C4-2B (cell line): Measurements from ENCODE around the gene BNC2.

Experiments used
- H3K27ac ChIP-seq: fragments of 450-650 bp; 2 replicates; pipeline ENCODE4 v1.5.1; 2017
- ZFX ChIP-seq: fragments of 450-650 bp; IDR thresholded peaks from 2 replicates; pipeline ENCODE4 v1.6.1; 2017
- TF ChIP-seq, protein P1 (sequence below): fragments of 450-650 bp; conservative IDR thresholded peaks from 2 replicates; pipeline ENCODE4 v1.5.1; 2017; ENCODE audit warnings: mild to moderate bottlenecking

BNC2 gene

DNA sequence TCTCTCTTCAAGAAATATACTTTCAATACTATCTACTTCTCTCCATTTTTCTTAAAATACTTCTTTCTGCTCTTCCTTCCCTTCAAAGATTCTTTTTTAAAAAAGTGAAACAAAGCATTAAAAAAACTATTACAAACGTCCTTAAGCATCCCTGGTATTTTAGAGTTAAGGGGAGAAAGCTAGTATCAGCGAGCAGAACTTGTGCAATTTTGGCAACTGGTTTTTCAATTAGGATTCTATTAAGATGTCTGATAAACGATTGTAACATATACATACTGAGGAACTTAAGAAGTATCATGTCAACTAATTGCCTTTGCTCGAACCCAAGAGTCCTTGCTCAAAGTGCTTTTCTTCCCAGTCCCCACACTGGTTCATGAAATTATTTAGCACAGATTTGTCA, 459.2 kb downstream of the BNC2 start:
- H3K27ac ChIP-seq = no peak overlapping the region
- TF ChIP-seq, protein P1, sequence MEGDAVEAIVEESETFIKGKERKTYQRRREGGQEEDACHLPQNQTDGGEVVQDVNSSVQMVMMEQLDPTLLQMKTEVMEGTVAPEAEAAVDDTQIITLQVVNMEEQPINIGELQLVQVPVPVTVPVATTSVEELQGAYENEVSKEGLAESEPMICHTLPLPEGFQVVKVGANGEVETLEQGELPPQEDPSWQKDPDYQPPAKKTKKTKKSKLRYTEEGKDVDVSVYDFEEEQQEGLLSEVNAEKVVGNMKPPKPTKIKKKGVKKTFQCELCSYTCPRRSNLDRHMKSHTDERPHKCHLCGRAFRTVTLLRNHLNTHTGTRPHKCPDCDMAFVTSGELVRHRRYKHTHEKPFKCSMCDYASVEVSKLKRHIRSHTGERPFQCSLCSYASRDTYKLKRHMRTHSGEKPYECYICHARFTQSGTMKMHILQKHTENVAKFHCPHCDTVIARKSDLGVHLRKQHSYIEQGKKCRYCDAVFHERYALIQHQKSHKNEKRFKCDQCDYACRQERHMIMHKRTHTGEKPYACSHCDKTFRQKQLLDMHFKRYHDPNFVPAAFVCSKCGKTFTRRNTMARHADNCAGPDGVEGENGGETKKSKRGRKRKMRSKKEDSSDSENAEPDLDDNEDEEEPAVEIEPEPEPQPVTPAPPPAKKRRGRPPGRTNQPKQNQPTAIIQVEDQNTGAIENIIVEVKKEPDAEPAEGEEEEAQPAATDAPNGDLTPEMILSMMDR = no peak
- TF ChIP-seq ZFX = no peak

DNA sequence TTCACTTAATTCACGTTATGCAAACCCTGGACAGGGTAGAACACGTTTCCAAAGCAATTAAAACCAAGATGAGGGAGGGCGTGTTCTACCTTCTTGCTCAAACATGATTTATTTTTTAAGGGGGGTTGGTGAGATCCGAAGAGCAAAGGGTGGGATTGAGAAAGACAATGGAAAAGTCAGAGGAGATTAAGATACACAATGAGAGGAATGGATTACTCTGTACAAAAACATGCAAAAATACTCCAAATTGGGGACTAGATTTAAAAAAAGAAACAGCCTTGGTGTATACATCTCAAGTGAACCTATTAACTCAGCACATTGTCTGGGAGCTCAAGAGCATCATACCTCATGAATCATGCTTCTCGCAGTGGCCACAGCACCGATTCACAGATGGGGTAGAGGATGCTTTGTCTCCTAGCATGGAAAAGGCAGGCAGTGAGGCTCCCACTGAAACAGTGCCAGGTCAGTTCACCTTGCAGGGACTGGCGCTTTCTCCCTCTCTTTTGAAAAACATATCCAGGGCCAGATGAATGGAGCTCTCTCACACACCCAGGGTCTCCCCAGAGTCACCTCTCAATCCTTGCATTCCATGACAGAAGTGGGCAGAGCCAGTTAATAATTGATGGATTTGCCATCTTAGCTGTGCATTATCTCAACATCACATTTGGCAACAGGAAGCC, 459.7 kb downstream of the BNC2 start:
- no peak overlapping the region for H3K27ac ChIP-seq
- no peak for TF ChIP-seq ZFX
- TF ChIP-seq, protein P1 = no peak

DNA sequence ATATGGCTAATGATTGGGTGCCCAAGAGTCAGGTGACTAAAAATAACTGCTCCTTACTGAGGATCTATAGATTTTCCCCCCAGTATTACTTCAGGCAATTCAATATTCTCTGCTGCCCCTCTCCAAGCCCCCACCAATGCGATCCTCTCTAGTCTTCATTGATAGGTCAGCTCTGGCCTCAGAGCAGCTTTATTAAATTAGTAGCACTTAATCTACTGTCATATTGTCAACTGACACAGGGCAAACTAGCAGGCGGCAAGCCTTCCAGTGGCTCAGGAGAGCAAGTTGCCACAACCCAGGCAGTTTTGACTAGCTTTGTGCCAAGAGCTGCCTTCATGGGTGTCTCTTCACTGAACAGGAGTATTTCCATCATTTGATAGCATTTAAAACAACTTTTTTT, 462.9 kb downstream of the BNC2 start:
- no peak for TF ChIP-seq ZFX
- TF ChIP-seq, protein P1 = no peak
- H3K27ac ChIP-seq = no peak overlapping the region

DNA sequence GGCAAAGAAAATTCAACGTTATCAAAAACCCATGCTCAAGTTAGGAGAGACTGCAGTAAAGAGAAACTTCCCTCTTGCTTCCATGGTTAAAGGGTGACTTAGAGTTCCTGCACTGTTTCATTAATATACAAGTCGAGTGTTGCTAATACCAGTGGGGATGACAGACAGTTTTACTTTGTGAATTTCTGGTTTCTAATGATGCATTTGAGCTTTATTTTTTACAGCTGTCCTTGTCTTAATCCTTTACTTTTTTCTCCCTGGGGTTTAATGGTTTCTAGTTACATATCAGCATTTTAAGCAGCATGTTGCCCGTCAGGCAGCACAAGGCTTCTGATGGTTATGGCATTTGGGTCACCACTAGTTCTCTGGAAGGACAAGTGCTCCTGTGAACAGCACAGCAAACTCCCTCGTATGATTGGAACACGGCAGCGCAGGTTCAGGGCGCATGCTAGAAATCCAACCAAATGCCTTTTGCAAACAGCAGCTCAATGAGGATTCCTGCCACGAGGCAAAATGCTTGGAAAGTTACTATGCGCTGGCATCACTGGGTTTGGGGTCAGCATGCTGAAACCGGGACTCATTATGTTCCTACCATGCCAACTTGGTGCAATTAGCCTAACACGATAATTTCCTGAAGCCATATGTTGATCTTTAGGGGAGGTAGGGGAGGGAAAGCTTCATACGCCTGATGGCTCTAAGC, 463.8 kb downstream of the BNC2 start:
- no peak for TF ChIP-seq ZFX
- TF ChIP-seq, protein P1 = no peak

DNA sequence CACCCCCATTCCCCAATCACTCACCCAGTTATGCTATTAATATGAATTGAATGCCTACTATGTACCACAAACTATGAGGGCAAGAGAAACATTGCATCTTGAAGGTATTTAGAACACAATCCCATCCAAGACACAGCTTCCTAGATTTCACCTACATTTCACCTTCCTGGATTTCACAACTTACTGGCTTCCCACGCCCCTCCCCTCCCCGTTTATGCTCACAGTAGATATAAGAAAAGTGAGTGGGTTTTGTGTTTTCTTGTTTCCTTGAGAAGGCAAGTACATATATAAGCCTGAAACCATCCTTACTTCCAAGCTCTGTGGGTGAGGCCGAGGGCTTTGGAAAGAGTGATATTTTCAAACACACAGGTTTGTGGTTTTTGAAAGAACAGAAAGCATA, 465.0 kb downstream of the BNC2 start:
- TF ChIP-seq, protein P1 = no peak
- TF ChIP-seq ZFX = no peak
- no peak overlapping the region for H3K27ac ChIP-seq

More for the DNA sequence above, 463.8 kb downstream of the BNC2 start:
- H3K27ac ChIP-seq = no peak overlapping the region

DNA sequence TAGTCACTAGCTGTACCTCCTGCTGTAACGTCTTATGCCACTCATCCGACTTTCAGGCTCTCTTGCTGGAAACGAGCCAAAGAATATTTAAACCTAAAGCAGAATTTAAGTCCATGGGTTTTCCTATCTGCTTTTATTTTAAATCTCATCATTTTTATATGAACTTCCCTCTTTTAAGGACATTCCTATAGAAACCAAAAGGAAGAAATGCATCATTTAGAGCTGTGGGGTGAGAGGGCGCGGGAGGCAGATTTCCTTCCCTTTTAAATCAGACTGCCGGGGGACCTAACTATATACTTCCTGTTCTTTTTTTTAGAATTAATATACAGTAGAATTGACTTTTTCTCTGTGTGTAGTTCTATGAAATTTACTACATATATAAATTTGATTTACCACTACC, 468.8 kb downstream of the BNC2 start:
- TF ChIP-seq, protein P1 = no peak
- no peak for TF ChIP-seq ZFX
- no peak overlapping the region for H3K27ac ChIP-seq

DNA sequence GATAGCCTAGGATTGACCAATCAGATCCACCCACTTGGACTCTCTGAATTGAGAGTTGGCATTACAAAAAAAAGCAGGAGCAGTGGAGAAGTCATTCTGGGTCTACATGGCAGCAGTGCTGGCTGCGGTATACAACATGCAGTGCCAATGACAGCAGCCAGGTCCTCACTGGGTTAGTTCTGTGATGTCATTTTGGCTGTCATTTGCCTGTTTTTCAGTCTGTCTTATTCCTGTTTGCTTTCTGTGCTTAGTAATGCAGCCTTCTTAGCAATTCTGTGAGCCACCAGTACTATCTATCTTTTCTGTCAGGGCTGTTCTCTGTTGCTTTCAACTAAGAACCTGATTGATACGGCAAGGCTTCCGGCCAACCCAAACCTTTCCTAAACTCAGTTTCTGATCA, 471.8 kb downstream of the BNC2 start:
- no peak overlapping the region for H3K27ac ChIP-seq
- TF ChIP-seq, protein P1 = no peak
- no peak for TF ChIP-seq ZFX
